HG03432 (cell line): Measurements from ENCODE around the gene SETD1A.
A peak's percentile ranks its signal among the peaks of the same experiment; 100 is the strongest.

Source experiments
- ATAC-seq: cut with Tn5 transposase; IDR thresholded peaks from one replicate; pipeline ENCODE4 v1.9.1; 2021; ENCODE audit warnings: mild to moderate bottlenecking, moderate library complexity; ENCODE audit not compliant: unreplicated experiment

Gene SETD1A

DNA sequence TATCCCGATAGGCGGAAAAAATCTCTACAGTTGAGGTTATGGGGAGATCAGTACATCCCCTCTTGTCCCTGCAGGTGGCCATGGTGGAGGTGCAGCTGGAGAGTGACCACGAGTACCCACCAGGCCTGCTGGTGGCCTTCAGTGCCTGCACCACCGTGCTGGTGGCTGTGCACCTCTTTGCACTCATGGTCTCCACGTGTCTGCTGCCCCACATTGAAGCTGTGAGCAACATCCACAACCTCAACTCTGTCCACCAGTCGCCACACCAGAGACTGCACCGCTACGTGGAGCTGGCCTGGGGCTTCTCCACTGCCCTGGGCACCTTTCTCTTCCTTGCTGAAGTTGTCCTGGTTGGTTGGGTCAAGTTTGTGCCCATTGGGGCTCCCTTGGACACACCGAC lies 4.4 kb upstream of the SETD1A start:
- no peak for ATAC-seq

DNA sequence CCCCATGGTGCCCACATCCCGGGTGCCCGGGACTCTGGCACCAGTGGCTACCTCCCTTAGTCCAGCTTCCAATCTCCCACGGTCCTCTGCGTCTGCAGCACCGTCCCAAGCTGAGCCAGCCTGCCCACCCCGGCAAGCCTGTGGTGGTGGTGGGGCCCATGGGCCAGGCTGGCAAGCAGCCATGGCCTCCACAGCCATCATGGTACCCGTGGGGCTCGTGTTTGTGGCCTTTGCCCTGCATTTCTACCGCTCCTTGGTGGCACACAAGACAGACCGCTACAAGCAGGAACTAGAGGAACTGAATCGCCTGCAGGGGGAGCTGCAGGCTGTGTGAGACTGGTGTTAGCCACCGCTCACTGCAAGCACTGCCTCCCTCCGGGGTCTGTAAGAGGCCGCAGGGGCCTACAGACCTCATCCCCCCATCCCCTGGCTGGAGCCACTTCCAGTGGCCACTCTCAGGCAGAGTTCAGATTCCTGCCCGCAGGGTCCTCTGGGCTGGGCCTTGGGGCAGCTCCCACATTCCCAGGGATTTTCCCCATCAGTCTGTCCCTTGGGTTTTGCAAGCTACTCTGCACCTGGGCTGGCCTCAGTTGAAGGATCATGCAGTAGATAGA lies 3.9 kb upstream of the SETD1A start:
- ATAC-seq: no peak

DNA sequence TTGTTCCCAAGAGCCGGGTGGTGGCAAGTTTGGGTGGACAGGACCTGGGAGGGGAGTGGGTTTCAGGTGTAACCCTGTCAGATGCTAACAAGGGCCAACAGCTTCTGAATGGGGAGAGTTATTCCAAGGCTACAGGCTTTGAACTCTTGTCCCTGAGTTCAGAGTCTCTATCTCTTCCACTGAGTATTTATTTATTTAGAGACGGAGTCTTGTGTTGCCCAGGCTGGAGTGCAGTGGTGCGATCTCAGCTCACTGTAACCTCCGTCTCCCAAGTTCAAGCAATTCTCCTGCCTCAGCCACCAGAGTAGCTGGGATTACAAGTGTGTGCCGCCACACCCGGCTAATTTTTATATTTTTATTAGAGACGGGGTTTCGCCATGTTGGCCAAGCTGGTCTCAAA lies 2.6 kb upstream of the SETD1A start:
- no peak for ATAC-seq

DNA sequence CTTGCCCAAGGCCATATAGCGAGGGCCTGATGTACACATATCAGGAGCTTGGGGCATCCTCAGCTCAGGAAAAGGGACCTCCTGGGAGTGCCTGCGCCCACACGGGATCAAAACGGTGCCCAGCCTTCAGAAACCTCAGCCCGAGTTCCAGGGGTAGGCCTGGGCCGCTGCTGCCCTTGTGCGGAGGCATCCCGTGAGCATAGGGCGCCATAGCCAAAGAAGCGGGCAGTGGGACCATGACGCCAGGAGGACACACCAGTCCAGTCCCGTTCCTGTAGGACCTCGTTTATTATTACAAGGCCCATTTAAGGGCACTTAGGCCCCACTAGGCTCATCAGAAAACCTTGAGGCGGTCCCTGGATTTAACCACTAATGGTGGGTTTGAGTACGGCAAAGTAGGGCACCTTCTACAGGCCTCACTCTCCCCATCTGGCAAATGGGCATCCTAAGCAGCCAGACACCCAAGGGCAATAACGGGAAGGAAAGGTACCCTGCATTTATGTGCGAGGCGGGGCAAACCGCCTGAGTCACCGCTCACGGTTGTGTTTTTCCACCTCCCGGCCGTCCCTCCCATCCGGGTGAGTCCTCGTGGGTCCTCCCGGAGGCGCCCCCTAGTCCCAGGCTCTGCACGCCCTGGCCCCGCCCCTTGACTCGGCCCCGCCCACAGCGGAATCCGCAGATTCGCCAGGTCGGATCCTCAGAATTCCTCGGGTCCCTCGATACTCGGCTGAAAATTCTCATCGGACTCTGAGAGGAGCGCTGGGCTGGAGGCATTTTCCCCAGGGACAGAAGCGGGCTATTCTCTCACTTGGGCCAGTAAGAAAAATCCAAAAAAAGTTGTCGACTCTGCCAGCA lies 726 bp upstream of the SETD1A start:
- peak; percentile 64 for ATAC-seq

DNA sequence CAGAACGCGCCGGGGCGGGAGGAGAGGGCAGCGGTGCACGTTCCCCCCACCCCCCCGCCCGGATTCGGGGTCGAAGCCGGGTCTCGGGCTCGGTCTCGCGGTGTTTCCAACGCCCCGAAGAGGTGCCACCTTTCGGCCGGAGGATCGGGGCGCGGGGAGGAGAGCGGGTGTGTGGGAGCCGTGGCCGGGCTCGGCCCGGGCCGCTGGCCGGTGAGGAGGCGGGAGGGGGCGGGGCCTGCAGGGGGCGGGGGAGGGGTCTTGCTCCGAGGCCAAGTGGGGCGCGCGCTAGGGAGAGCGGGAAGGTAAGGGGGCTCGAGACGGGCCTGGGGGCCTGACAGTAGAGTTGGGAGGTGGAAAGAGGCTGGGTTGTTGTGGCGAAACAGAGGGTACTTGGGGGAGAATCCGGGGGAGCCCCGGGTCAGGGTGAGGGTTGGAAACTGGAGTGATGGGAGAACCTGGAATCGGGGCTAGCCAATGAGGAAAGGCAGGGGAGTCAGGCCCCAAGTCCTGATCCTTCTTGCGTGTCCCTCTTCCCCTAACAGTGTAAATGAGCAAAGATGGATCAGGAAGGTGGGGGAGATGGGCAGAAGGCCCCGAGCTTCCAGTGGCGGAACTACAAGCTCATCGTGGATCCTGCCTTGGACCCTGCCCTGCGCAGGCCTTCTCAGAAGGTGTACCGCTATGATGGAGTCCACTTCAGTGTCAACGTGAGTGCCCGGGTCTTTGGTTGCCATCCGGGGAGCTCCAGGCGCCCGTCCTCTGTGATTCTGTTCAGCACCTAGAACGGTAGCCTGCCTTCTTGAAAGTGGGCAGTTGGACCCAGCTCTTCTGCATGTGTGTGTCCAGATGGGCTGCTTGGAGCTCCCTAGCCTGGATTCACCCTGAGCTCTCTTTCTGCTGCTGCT lies 873 bp downstream of the SETD1A start:
- peak; percentile 34 for ATAC-seq

DNA sequence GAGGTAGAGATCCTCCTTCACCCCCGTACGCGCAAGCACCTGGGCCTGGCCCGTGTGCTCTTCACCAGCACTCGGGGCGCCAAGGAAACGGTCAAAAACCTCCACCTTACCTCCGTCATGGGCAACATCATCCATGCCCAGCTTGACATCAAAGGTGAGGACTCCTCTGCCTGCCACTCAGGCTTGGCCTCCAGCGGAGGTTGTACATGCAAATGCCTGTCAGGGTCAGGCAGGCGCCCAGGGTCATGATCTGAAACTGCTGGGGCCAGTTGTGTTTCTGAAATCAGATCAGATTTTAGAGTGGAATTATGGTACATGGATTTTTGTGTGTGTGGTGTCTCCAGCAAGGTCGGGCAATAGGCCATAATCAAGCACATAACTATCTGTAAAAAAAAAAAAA lies 3.8 kb downstream of the SETD1A start:
- no peak for ATAC-seq

DNA sequence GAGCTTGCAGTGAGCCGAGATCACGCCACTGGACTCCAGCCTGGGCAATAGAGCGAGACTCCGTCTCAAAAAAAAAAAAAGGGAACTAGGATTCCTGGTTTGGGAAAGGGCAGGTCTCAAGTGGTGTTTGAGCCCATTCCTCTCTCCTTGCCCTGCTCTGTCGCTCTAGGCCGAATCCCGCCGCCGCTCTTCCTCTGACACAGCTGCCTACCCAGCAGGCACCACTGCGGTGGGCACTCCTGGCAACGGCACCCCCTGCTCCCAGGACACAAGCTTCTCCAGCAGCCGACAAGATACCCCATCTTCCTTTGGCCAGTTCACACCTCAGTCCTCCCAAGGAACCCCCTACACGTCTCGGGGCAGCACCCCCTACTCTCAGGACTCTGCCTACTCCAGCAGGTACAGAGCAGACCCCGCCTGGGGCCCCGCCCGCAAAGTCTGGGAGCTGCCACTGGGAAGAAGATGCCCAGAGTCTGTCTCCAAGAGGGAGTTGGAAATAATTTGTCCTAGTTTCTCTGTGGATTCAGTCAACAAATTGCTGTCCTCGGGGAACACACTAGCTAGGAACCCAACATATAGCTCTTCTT lies 6.5 kb downstream of the SETD1A start:
- ATAC-seq: no peak

DNA sequence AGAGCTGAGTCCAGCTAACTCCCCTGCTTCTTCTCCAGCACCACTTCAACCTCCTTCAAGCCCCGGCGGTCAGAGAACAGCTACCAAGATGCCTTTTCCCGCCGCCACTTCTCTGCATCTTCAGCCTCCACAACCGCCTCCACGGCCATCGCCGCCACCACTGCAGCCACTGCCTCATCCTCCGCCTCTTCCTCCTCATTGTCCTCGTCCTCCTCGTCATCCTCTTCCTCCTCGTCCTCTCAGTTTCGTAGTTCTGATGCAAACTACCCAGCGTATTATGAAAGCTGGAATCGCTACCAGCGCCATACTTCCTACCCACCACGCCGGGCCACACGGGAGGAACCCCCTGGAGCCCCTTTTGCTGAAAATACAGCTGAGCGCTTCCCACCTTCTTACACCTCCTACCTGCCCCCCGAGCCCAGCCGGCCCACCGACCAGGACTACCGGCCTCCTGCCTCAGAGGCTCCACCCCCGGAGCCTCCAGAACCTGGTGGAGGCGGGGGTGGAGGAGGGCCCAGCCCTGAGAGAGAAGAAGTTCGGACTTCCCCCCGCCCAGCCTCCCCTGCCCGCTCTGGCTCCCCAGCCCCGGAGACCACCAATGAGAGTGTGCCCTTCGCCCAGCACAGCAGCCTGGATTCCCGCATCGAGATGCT lies 7.1 kb downstream of the SETD1A start:
- no peak for ATAC-seq

DNA sequence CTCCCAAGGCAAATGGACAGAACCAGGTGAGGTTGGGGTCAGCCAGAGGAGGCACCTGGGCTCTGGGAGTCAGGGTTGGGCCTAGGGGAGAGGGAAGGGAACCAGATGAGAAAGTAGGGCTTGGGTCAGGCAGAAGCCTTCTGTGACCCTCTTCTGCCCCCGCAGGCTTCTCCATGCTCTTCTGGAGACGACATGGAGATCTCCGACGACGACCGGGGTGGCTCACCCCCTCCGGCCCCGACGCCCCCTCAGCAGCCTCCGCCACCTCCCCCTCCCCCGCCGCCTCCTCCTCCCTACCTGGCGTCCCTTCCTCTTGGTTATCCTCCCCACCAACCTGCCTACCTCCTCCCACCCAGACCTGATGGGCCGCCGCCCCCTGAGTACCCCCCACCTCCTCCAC lies 7.9 kb downstream of the SETD1A start:
- ATAC-seq: no peak

DNA sequence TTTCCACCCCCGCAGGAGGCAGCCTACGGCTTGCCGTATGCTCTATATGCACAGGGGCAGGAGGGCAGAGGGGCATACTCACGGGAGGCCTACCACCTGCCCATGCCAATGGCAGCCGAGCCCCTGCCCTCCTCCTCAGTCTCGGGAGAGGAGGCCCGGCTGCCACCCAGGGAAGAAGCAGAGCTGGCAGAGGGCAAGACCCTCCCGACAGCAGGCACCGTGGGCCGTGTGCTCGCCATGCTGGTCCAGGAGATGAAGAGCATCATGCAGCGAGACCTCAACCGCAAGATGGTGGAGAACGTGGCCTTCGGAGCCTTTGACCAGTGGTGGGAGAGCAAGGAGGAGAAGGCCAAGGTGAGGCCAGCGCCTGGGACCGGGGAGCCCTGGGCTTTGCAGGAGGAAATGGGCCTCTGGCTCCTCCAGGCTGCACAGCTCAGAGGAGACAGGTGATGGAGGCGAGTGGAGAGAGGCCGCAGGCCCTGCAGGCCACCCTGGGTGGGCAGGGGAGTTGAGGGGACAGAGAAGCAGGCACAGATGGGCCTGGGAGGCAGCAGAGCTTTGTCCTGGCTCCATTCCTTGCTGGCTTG lies 8.6 kb downstream of the SETD1A start:
- ATAC-seq: no peak

DNA sequence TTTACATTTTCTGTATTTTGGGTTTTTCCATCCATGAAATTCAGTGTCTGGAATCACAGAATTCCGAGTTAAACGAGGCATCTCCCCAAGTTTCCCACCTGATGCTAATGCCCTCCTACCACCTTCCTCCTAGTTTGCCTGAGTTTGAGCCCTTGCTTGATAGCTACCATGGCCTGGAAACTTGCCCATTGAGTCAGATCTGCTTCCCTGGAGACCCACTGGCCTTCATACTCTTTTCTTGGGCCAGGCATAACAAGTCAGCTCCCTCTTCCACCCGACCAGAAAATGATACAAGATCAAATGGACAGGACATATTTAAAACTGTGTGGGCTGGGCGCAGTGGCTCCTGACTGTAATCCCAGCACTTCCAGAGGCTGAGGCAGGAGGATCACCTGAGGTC lies 10.2 kb downstream of the SETD1A start:
- no peak for ATAC-seq

DNA sequence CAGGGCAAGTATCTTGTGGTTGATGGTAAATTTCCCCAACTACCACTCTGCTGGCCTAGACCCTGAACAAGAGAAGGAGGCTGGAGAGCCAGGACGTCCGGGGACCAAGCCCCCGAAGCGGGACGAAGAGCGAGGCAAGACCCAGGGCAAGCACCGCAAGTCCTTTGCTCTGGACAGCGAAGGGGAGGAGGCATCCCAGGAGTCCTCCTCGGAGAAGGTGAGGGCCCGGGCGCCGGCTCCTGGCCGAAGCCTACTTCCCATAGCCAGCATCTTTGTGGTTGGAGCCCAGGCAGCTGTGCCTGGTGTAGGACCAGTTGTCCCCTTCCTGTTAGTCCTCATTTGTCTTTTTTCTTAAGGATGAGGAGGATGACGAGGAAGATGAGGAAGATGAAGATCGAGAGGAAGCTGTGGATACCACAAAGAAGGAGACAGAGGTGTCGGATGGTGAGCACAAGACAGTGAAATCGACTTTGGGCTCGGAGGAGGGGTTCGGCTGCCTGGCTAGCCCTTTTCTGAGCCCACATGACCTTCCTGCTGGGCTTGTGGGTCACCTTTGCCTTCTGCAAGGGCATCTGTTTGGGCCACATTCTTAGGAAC lies 11.8 kb downstream of the SETD1A start:
- ATAC-seq: no peak

DNA sequence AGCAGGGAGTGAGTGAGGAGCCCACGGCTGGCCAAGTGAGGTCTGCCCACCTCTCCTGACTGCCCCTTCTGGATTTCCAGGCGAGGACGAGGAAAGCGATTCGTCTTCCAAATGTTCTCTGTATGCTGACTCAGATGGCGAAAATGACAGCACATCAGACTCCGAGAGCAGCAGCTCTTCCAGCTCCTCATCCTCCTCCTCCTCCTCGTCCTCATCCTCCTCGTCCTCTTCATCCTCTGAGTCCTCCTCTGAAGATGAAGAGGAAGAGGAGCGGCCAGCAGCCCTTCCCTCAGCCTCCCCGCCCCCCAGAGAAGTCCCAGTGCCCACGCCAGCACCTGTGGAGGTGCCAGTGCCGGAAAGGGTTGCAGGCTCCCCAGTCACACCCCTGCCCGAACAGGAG lies 13.7 kb downstream of the SETD1A start:
- ATAC-seq: no peak

DNA sequence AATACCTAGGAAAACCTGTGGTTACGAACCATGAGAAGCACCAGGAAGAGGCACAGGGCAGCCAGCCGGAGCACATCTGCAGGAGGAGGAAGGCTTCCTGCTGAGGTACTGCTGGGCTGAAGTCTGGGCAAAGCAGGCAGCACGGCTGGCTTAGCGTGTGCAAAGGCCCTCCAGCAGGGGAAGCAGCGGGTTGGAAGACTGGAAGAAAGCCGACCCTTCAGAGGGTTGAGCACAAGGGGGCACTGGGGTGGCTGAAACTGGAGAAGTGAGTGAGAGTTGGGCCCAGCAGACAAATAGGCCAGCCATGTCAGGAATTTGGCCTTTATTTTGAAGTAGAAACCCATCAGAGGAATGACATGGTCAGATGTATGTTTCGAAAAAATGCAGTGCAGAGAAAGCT lies 15.3 kb downstream of the SETD1A start:
- no peak for ATAC-seq

DNA sequence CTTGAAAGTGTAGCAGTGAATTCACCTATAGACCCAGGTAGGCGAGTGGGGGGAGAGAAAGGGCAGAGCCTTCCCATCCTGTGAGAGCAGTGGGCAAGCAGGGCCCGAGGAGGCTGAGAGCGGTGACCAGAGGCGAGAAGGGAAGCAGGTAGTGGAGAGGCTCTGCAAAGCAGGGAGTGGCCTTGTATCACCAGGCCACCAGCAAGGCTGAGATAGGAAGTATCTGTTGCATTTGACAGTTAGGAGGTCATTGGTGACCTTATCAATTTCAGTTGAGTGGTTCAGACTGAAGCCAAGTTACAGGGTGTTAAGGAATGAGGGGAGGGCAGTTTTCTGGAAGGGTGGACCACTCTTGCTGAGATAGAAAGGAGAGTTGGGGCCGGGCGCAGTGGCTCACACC lies 16.8 kb downstream of the SETD1A start:
- no peak for ATAC-seq

DNA sequence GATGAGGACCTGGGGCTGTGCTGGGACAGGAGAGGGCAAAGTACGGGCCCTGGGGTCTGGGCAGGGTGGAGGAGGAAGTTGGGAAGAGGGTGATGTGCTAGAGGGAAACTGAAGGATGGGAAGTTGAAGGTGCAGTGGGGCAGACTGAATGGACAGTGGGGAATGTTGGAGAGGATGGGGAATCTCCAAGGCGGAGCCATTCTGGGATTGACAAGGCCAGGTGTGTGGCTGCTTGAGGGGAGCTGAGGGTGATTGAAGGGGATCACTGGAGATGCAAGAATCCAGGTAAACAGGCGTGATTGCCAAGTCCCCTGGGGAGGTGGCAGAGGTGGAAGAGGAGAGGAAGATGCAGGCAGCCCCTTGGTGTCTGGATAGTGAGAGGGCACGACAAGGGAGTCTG lies 18.9 kb downstream of the SETD1A start:
- no peak for ATAC-seq

DNA sequence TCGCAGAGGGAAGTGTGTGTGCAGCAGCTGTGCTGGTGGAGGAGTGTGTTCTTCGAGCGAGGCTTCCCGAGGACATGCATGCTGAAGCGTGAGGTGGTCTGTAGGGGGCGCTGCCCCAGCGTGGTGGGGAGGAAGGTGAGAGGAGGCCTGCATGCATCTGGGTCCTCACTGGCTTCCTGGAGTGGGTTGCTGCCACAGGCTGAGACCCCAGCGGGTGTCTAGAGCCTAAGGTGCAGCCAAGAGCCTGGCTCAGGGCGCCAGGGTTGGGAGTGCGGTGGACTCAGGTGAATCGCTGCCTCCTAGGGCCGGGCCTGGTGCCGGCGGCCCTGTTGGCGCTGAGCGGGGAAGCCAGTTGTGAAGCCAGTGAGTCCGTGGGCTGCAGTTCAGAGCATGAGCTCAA lies 19.9 kb downstream of the SETD1A start:
- ATAC-seq: no peak

DNA sequence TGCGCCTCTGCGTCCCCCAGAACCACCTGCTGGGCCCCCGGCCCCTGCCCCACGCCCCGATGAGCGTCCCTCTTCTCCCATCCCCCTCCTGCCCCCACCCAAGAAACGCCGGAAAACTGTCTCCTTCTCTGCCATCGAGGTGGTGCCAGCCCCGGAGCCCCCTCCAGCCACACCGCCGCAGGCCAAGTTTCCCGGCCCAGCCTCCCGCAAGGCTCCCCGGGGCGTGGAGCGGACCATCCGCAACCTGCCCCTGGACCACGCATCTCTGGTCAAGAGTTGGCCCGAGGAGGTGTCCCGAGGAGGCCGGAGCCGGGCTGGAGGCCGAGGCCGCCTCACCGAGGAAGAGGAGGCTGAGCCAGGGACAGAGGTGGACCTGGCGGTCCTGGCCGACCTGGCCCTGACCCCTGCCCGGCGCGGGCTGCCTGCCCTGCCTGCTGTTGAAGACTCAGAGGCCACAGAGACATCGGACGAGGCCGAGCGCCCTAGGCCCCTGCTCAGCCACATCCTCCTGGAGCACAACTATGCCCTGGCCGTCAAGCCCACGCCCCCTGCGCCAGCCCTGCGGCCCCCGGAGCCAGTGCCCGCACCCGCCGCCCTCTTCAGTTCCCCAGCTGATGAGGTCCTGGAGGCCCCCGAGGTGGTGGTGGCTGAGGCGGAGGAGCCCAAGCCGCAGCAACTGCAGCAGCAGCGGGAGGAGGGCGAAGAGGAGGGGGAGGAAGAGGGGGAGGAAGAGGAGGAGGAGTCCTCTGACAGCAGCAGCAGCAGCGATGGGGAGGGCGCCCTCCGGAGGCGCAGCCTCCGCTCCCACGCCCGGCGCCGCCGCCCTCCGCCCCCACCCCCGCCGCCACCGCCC lies 21.8 kb downstream of the SETD1A start:
- ATAC-seq: no peak

DNA sequence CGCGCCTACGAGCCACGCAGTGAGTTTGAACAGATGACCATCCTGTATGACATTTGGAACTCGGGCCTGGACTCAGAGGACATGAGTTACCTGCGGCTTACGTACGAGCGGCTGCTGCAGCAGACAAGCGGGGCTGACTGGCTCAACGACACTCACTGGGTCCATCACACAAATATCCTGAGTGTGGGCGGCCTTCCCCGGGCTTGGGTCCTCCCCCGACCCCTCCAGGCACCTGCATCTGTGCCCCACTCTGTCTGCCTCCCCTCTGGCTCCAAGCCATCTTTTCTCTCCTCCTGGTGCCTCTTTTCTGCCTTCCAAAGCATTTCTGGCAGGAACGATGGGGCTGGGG lies 22.4 kb downstream of the SETD1A start:
- no peak for ATAC-seq
